T-cell (primary cell): ENCODE results near the gene IGSF3. TPM values are rescaled to one million over a fixed set of nuclear protein-coding genes. Genes with fewer than 3 reads are reported as not detected.

Experiments
- ATAC-seq, 4 experiments: fragments of 200-7000 bp in 3 of 4; fragments of 150-1000 bp in 1 of 4; cut with Tn5 transposase; replicated peaks in 1 of 4; 1 replicate in 3 of 4; 2 replicates in 1 of 4; pipeline ENCODE4 v1.10.0; 2021; ENCODE audit warnings: moderate library complexity in 3 of 4, mild to moderate bottlenecking in 2 of 4, moderate number of reproducible peaks in 1 of 4
- CTCF ChIA-PET, 2 donors: fragments of 300-600 bp; sonication (Branson Sonifier 250); formaldehyde crosslinking; loops; one replicate each; lab custom pipeline; 2022; ENCODE audit warnings: antibody characterized with exemption in 2 of 2; lab: Charles Lee
- POLR2A ChIA-PET, 2 donors: fragments of 300-600 bp; sonication (Branson Sonifier 250); formaldehyde crosslinking; loops; one replicate each; lab custom pipeline; 2022; ENCODE audit warnings: antibody characterized with exemption in 2 of 2; lab: Charles Lee
- DNase-seq, 35 experiments: peaks; one replicate each; pipeline versions ENCODE4 v3.0.0 to v3.0.0-alpha.2; 2013 to 2023
- H3K27ac ChIP-seq: one replicate; pipeline ENCODE4 v1.5.1; 2013; ENCODE audit warnings: low read length
- H3K27me3 ChIP-seq, 2 experiments: replicated peaks in 1 of 2; 1 replicate in 1 of 2; 2 replicates in 1 of 2; pipeline versions ENCODE4 v1.6.1 to v1.7.0; 2013; ENCODE audit warnings: low read length in 1 of 2, mixed read lengths in 1 of 2; ENCODE audit not compliant: control insufficient read depth in 2 of 2, insufficient read depth in 2 of 2; ENCODE audit errors: extremely low read depth in 1 of 2
- H3K36me3 ChIP-seq, 2 donors: 1 replicate in 1 of 2; 2 replicates in 1 of 2; pipeline versions ENCODE4 v1.6.1 to v1.7.0; 2013; ENCODE audit warnings: low read length in 1 of 2; ENCODE audit not compliant: control insufficient read depth in 2 of 2, insufficient read depth in 1 of 2; ENCODE audit errors: extremely low read depth in 1 of 2
- H3K4me1 ChIP-seq, 2 experiments: 1 replicate in 1 of 2; 2 replicates in 1 of 2; pipeline versions ENCODE4 v1.6.1 to v1.7.0; 2013; ENCODE audit warnings: low read length in 2 of 2, mixed read lengths in 1 of 2; ENCODE audit not compliant: insufficient read depth in 2 of 2, control insufficient read depth in 1 of 2; ENCODE audit errors: extremely low read depth in 1 of 2
- H3K4me3 ChIP-seq, 2 donors: 1 replicate in 1 of 2; 2 replicates in 1 of 2; pipeline versions ENCODE4 v1.5.1 to v1.7.0; 2013; ENCODE audit warnings: mild to moderate bottlenecking in 2 of 2, low read length in 1 of 2, moderate library complexity in 1 of 2; ENCODE audit not compliant: control insufficient read depth in 1 of 2; ENCODE audit errors: extremely low read depth in 1 of 2
- H3K9me3 ChIP-seq: 2 replicates; pipeline ENCODE4 v1.7.0; 2013
- H3K27ac Mint-ChIP-seq, 2 donors: one replicate each; pipeline ENCODE4 v1.8.0; 2020 to 2021; ENCODE audit warnings: mild to moderate bottlenecking in 2 of 2, mixed read lengths in 2 of 2
- H3K27me3 Mint-ChIP-seq, 2 donors: one replicate each; pipeline ENCODE4 v1.8.0; 2021 to 2022; ENCODE audit warnings: mixed read lengths in 2 of 2
- H3K36me3 Mint-ChIP-seq: one replicate; pipeline ENCODE4 v1.8.0; 2021; ENCODE audit warnings: mixed read lengths
- H3K4me1 Mint-ChIP-seq, 3 donors: one replicate each; pipeline ENCODE4 v1.8.0; 2020 to 2022; ENCODE audit warnings: mixed read lengths in 3 of 3, mild to moderate bottlenecking in 1 of 3
- H3K4me3 Mint-ChIP-seq, 3 donors: one replicate each; pipeline ENCODE4 v1.8.0; 2020 to 2022; ENCODE audit warnings: mild to moderate bottlenecking in 3 of 3, mixed read lengths in 3 of 3, moderate library complexity in 3 of 3
- H3K9me3 Mint-ChIP-seq, 3 donors: one replicate each; pipeline ENCODE4 v1.8.0; 2020 to 2022; ENCODE audit warnings: mixed read lengths in 3 of 3
- WGBS: methylation state at CpG from one replicate; pipeline ENCODE4 v1.1.5; 2013; ENCODE audit warnings: missing lambda C conversion rate; ENCODE audit not compliant: insufficient coverage; 5-methylcytosine and 5-hydroxymethylcytosine counted together
- total RNA-seq, 35 experiments: library from RNA in 6 of 35; stranded (reverse) in 6 of 35; fragments of 120-200 nt in 1 of 35; gene quantifications; one replicate each; pipeline versions ENCODE4 v1.2.1 to v1.2.4 and lab custom pipeline; 2013 to 2026

The IGSF3 gene
- total RNA-seq, 5 donors from 2014 or later (not counting 1 experiment from before 2014, with no cell fraction given) = 0.05 to 0.30 (median 0.24) TPM; not detected in 1

DNA sequence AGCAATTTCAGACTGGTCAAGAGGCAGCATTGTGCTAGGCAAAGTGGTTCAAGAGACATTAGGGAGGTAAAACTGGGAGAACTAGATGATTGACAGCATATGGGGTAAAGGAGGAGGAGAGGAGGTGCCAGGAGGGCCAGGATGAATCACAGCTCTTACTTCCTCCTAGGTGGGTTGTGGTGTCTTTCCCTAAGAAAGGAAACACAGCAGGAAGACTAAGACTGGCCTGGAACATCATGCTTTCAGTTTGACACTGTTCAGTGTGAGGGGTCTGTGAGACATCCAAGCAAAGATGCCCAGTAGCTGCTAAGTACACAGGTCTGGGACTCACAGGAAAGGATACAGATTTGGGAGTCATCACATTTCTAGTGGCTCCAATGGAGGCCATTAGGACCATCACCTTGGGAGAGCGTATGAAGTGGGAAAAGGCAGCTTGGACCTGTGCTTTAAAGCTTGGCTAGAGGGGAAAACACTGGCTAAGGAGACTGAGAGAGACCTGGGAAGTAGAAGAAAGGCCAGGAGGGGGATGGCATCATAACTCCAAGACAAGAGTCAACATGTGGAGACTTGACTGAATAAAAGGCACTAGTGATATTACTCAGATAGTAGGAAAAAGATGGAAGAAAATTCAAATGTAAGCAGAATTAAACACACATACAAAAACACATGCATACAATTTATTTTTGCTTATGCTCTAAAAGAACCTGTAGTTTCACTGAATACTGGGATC lies 114.0 kb downstream of the IGSF3 start:
- Mint-ChIP-seq H3K4me1 (peaks cover 16 to 74% (median 60%) of the 10 kb centered on the region in 3 donors), H3K9me3 (no peaks in the 10 kb centered on the region), H3K27ac (peak overlapping the region in 1 of 2 donors; percentile 24), H3K4me3 (no peak overlapping the region), H3K27me3 (peaks cover 0 to 4% of the 10 kb centered on the region in 2 donors), H3K36me3 (peaks cover 12% of the 10 kb centered on the region)
- Histone ChIP-seq H3K36me3 (no peaks in the 10 kb centered on the region), H3K4me1 (peaks cover 0 to 33% of the 10 kb centered on the region in 2 experiments), H3K4me3 (no peak overlapping the region), H3K27me3 (no peaks in the 10 kb centered on the region), H3K9me3 (no peaks in the 10 kb centered on the region), H3K27ac (no peak overlapping the region)
- DNase-seq = no peak
- CTCF ChIA-PET = interaction anchor here in 1 of 2 donors (0.5 kb wide), 1 partner anchor 1970 kb away, joined by 6 read pairs; no protein-coding TSS in a partner anchor
- no peak for ATAC-seq
- WGBS = 100% methylated on average over 1 of the region's 1 CpG
- POLR2A ChIA-PET = no interaction called here

DNA sequence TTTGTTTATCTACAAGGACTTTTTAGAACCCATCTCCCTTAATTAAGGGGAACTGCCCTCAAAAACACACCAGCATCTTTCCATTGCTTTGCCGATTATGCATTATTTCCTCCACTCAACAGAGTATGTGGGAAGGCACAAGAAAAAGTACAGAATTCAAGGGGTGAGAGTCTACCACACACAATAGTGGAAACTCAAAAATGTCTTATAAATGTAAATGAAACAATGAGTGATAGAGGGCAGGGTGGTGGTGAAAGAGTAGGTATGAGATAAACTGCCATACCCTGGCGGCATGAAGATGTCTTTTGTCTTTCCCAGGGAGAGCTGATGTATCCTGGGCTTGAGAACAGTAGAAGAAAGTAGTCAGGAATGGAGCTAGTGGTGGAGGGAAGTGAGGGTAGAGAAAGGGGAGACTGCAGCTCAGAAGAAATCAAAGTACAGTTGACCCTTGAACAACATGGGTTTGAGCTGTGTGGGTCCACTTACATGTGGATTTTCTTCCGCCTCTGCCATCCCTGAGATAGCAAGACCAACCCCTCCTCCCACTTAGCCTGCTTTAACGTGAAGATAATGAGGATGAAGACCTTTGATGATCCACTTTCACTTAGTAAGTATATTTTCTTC lies 121.1 kb downstream of the IGSF3 start:
- H3K27me3 Mint-ChIP-seq = no peaks in the 10 kb centered on the region
- H3K36me3 ChIP-seq = peaks cover 0 to 14% of the 10 kb centered on the region in 2 donors
- no peak for ATAC-seq
- no peaks in the 10 kb centered on the region for H3K27me3 ChIP-seq
- no peak overlapping the region for H3K4me3 ChIP-seq
- WGBS = 43% methylated on average over 1 of the region's 4 CpGs
- H3K36me3 Mint-ChIP-seq = peaks cover 31% of the 10 kb centered on the region
- peaks cover 13 to 72% (median 45%) of the 10 kb centered on the region in 3 donors for H3K4me1 Mint-ChIP-seq
- no peaks in the 10 kb centered on the region for H3K9me3 ChIP-seq
- no peak overlapping the region for H3K27ac ChIP-seq
- peaks cover 0 to 8% of the 10 kb centered on the region in 2 experiments for H3K4me1 ChIP-seq
- H3K4me3 Mint-ChIP-seq = no peak overlapping the region
- no peak overlapping the region for H3K27ac Mint-ChIP-seq
- ChIA-PET POLR2A (no interaction called here), CTCF (interaction anchor here (0.7 kb wide), 2 partner anchors 151 to 363 kb away, joined by 3 to 4 read pairs; no protein-coding TSS in a partner anchor)
- DNase-seq = no peak
- no peaks in the 10 kb centered on the region for H3K9me3 Mint-ChIP-seq

DNA sequence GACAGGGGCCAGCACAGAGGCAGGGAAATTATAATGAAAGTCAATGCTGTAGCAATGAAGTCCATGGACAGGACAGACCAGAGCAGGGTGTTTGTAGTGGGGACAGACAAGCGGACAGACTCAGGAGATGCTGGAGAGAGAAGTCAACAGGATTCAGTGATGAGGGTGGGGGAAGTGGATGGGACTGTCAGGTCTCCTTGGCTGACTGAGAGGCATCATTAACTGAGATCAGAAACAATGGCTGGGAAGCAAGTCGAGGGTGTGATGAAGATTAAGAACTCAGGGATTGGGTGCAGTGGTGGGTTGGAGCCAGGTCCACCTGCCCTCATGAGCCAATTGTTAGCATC lies 122.2 kb downstream of the IGSF3 start:
- ChIA-PET CTCF (no interaction called here), POLR2A (no interaction called here)
- peaks cover 34% of the 10 kb centered on the region for H3K36me3 Mint-ChIP-seq

DNA sequence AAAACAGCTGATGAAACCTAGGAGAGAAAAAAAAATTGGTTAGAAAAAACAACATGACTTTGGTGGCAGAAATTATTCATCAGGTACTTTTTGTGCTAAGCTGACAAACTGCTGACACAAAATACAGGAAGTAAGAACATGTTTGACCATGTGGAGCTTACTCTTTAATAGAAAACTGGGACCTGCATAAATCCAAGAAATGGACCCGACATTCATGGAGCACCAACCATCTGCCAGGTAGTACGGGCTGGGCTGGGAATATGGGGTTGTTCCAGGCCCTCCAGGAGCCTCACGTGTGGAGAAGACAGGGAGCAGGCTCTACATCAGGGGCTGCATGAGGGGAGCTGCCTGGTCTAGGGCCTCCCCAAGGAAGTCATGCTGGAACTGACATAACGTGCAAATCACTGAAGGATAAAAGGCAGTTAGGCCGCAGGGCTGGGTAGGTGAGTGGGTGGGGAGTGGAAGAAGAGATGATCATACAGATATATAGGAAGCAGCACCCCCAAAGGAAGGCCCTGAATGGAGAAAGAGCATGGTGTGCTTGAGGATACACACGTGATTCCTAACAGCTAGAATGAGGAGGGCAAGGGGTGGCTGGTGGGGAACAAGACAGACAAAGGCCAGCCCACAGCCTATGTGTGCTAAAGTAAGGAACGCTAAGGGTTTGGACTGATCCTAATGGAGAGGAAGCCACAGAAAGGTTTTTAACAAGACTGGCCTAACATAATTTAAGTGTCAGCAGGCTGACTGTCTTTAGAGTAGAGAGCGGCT lies 122.8 kb downstream of the IGSF3 start:
- Mint-ChIP-seq H3K36me3 (peaks cover 33% of the 10 kb centered on the region), H3K4me1 (peaks cover 20 to 71% (median 40%) of the 10 kb centered on the region in 3 donors), H3K4me3 (peak overlapping the region in 1 of 3 donors; percentile 7), H3K27ac (peak overlapping the region; percentile 55 to 78), H3K27me3 (no peaks in the 10 kb centered on the region), H3K9me3 (no peaks in the 10 kb centered on the region)
- Histone ChIP-seq H3K4me3 (no peak overlapping the region), H3K9me3 (no peaks in the 10 kb centered on the region), H3K27ac (no peak overlapping the region), H3K27me3 (no peaks in the 10 kb centered on the region), H3K36me3 (peaks cover 0 to 15% of the 10 kb centered on the region in 2 donors), H3K4me1 (peaks cover 2 to 14% of the 10 kb centered on the region in 2 experiments)
- ChIA-PET CTCF (interaction anchor here in 1 of 2 donors (0.8 kb wide), 1 partner anchor 30 kb away, joined by 3 read pairs; no protein-coding TSS in a partner anchor), POLR2A (no interaction called here)
- no peak for DNase-seq
- ATAC-seq = no peak
- 75% methylated on average over 7 of the region's 8 CpGs for WGBS

More for the DNA sequence above, 122.2 kb downstream of the IGSF3 start:
- Mint-ChIP-seq H3K27ac (peak overlapping the region; percentile 9 to 55), H3K4me3 (no peak overlapping the region), H3K27me3 (no peaks in the 10 kb centered on the region), H3K4me1 (peaks cover 17 to 67% (median 38%) of the 10 kb centered on the region in 3 donors), H3K9me3 (no peaks in the 10 kb centered on the region)
- 73% methylated on average over 2 of the region's 2 CpGs for WGBS
- no peak overlapping the region for H3K4me3 ChIP-seq
- no peak overlapping the region for H3K27ac ChIP-seq
- peaks cover 0 to 14% of the 10 kb centered on the region in 2 experiments for H3K4me1 ChIP-seq
- ATAC-seq (no peak), DNase-seq (no peak)
- peaks cover 0 to 15% of the 10 kb centered on the region in 2 donors for H3K36me3 ChIP-seq
- H3K27me3 ChIP-seq = no peaks in the 10 kb centered on the region
- H3K9me3 ChIP-seq = no peaks in the 10 kb centered on the region

DNA sequence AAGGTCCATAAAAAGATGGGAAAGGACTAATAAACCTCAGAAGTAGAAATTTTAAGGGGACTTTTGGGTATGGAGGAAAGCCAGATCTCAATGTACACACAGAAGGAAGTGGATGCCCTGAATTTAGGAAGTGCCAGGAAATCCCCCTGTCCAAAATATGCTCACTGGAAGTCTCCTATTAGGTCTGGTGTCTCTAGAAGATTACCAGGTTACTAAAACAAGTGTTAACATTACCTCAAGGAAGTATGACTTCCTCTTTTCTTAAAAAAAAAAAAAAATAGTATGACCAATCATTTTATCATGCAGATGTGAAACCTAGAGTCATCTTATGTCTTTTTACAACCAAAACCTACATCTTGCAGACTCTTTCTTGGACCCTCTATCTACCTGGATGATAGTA lies 127.4 kb downstream of the IGSF3 start:
- DNase-seq (no peak), ATAC-seq (no peak)
- Histone ChIP-seq H3K36me3 (peaks cover 0 to 37% of the 10 kb centered on the region in 2 donors), H3K27ac (no peak overlapping the region), H3K27me3 (no peaks in the 10 kb centered on the region), H3K4me1 (peaks cover 2 to 12% of the 10 kb centered on the region in 2 experiments), H3K4me3 (no peak overlapping the region), H3K9me3 (no peaks in the 10 kb centered on the region)
- Mint-ChIP-seq H3K4me1 (peaks cover 14 to 65% (median 42%) of the 10 kb centered on the region in 3 donors), H3K36me3 (peaks cover 46% of the 10 kb centered on the region), H3K4me3 (no peak overlapping the region), H3K27me3 (no peaks in the 10 kb centered on the region), H3K27ac (no peak overlapping the region), H3K9me3 (no peaks in the 10 kb centered on the region)
- CTCF ChIA-PET = interaction anchor here in 1 of 2 donors (0.7 kb wide), 1 partner anchor 71 kb away, joined by 3 read pairs; no protein-coding TSS in a partner anchor
- POLR2A ChIA-PET = no interaction called here

DNA sequence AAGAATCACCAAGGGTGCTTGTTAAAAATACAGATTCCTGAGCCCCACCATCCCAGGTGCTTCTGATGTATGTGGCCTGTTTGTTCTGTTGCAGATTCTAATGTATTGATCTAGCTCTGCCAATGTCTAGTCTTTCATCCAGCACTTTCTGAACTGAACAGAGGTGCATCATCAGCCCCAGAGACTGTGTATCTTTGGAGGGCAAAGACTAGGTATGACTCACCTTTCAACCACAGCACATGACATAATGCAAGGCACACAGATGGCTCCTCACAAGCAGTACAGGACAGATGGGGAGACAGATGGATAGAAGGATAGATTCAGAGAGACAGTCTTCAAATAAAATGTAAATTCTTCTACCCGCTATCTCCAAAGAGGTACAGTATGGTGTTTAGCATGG lies 129.0 kb downstream of the IGSF3 start:
- H3K9me3 Mint-ChIP-seq = no peaks in the 10 kb centered on the region
- H3K27me3 Mint-ChIP-seq = no peaks in the 10 kb centered on the region
- WGBS = no CpG with 5 or more reads among the region's 1 CpG
- H3K36me3 Mint-ChIP-seq = peaks cover 56% of the 10 kb centered on the region
- H3K4me1 Mint-ChIP-seq = peaks cover 6 to 55% (median 33%) of the 10 kb centered on the region in 3 donors
- ChIA-PET POLR2A (no interaction called here), CTCF (interaction anchor here in 1 of 2 donors (0.6 kb wide), 1 partner anchor 764 kb away, joined by 3 read pairs; no protein-coding TSS in a partner anchor)
- ATAC-seq (peak; percentile 59 to 100 (median 98)), DNase-seq (peak in 2 of 35 experiments; percentile 9 to 28)
- H3K27me3 ChIP-seq = no peaks in the 10 kb centered on the region
- H3K27ac Mint-ChIP-seq = peak overlapping the region in 1 of 2 donors; percentile 2
- H3K4me3 ChIP-seq = no peak overlapping the region
- H3K27ac ChIP-seq = no peak overlapping the region
- H3K9me3 ChIP-seq = no peaks in the 10 kb centered on the region
- peaks cover 2 to 7% of the 10 kb centered on the region in 2 experiments for H3K4me1 ChIP-seq
- H3K4me3 Mint-ChIP-seq = no peak overlapping the region
- H3K36me3 ChIP-seq = peaks cover 0 to 39% of the 10 kb centered on the region in 2 donors
